Measurements from ENCODE around the gene ZNF302. TPM values are rescaled to one million over a fixed set of nuclear protein-coding genes. Genes with fewer than 3 reads are reported as not detected.
"Not testable (repeated sequence)": the region's sequence is repeated elsewhere in the genome, so short reads cannot be mapped to it uniquely, and the experiment has no call there.

ZNF302 gene
- total RNA-seq, 1 experiment from 2014 or later = 19.5 TPM

GRCh38 chr19:34666958-34667265, 10.6 kb upstream of the ZNF302 start:
- no peaks in the 10 kb centered on the region for H3K9me3 ChIP-seq (ENCODE audit: insufficient read depth, low read depth)
- H3K27ac ChIP-seq = no peak overlapping the region
- BruUV-seq (replicated peaks) = no TSS peak
- H3K4me2 ChIP-seq = peak overlapping the region; percentile 82; the same call in 1 of the 2 replicates
- ChIA-PET POLR2A (ENCODE audit: unreplicated experiment) (no interaction called here), CTCF (no interaction called here)
- H3K9me2 ChIP-seq (ENCODE audit: insufficient read depth) = no peaks in the 10 kb centered on the region
- no peak overlapping the region for H3K4me3 ChIP-seq
- no peaks in the 10 kb centered on the region for H3K27me3 ChIP-seq (ENCODE audit: insufficient read depth, low read depth)
- no peaks in the 10 kb centered on the region for H3K36me3 ChIP-seq (ENCODE audit: low read depth)
- H2AFZ ChIP-seq = no peak overlapping the region
- no peaks in the 10 kb centered on the region for H3K4me1 ChIP-seq (replicated peaks; ENCODE audit: insufficient read depth)
- no peaks in the 10 kb centered on the region for H3F3A ChIP-seq (ENCODE audit: insufficient read depth, low read depth)
- H4K20me1 ChIP-seq (ENCODE audit: insufficient read depth) = no peaks in the 10 kb centered on the region
- no peaks in the 10 kb centered on the region for H3K79me2 ChIP-seq (ENCODE audit: low read depth)
- TF ChIP-seq EZH2 (IDR thresholded peaks at IDR 0.05; ENCODE audit: low read depth) (no peak), CTCF (conservative IDR thresholded peaks at IDR 0.05) (no peak)
- intact Hi-C loops (cut with micrococcal nuclease; ENCODE audit: unreplicated experiment) = no loop called here
- DNase-seq = no peak

GRCh38 chr19:34667349-34668076, 10.0 kb upstream of the ZNF302 start:
- Histone ChIP-seq H3K4me1 (replicated peaks; ENCODE audit: insufficient read depth) (no peaks in the 10 kb centered on the region), H3K36me3 (ENCODE audit: low read depth) (no peaks in the 10 kb centered on the region), H3F3A (ENCODE audit: insufficient read depth, low read depth) (no peaks in the 10 kb centered on the region), H3K27me3 (ENCODE audit: insufficient read depth, low read depth) (no peaks in the 10 kb centered on the region), H3K27ac (no peak overlapping the region), H3K9me3 (ENCODE audit: insufficient read depth, low read depth) (no peaks in the 10 kb centered on the region), H4K20me1 (ENCODE audit: insufficient read depth) (no peaks in the 10 kb centered on the region), H2AFZ (peak overlapping the region; percentile 63), H3K4me2 (peak overlapping the region; percentile 82), H3K4me3 (peak overlapping the region; percentile 56; the same call in 1 of the 2 replicates), H3K79me2 (ENCODE audit: low read depth) (no peaks in the 10 kb centered on the region), H3K9me2 (ENCODE audit: insufficient read depth) (no peaks in the 10 kb centered on the region)
- CTCF ChIA-PET = interaction anchor here (0.6 kb wide), 2 partner anchors 64 to 1294 kb away, joined by 4 to 15 read pairs; partner anchors contain the start of gene CEBPG
- peak in 1 of 2 experiments; percentile 25 for DNase-seq
- intact Hi-C loops (cut with micrococcal nuclease; ENCODE audit: unreplicated experiment) = no loop called here
- TF ChIP-seq EZH2 (IDR thresholded peaks at IDR 0.05; ENCODE audit: low read depth) (no peak), CTCF (conservative IDR thresholded peaks at IDR 0.05) (no peak)
- no TSS peak for BruUV-seq (replicated peaks)
- POLR2A ChIA-PET (ENCODE audit: unreplicated experiment) = interaction anchor here (0.7 kb wide), 1 partner anchor 10 kb away, joined by 6 read pairs; the partner anchor contains the start of gene SCGB2B2

- CTCF ChIA-PET = interaction anchor here (0.6 kb wide), 2 partner anchors 65 to 1294 kb away, joined by 4 to 15 read pairs; partner anchors contain the start of gene CEBPG
- BruUV-seq (replicated peaks) = not testable (repeated sequence)
Observed at GRCh38 chr19:34668077-34668689, 9.3 kb upstream of the ZNF302 start.

GRCh38 chr19:34668690-34669089, 8.8 kb upstream of the ZNF302 start:
- BruUV-seq (replicated peaks); H3K27me3 ChIP-seq (ENCODE audit: insufficient read depth, low read depth); intact Hi-C loops (cut with micrococcal nuclease; ENCODE audit: unreplicated experiment); H2AFZ ChIP-seq; H4K20me1 ChIP-seq (ENCODE audit: insufficient read depth); H3K9me2 ChIP-seq (ENCODE audit: insufficient read depth); H3F3A ChIP-seq (ENCODE audit: insufficient read depth, low read depth); H3K36me3 ChIP-seq (ENCODE audit: low read depth); DNase-seq; H3K79me2 ChIP-seq (ENCODE audit: low read depth); CTCF ChIA-PET; H3K4me1 ChIP-seq (replicated peaks; ENCODE audit: insufficient read depth); H3K27ac ChIP-seq; H3K9me3 ChIP-seq (ENCODE audit: insufficient read depth, low read depth); H3K4me3 ChIP-seq: not testable (repeated sequence)
- POLR2A ChIA-PET (ENCODE audit: unreplicated experiment) = interaction anchor here (0.7 kb wide), 1 partner anchor 321 kb away, joined by 4 read pairs; no protein-coding TSS in a partner anchor
- H3K4me2 ChIP-seq = 0 out of 2 replicates have a peak overlapping the region, but pooled peaks have one; percentile 82

More at GRCh38 chr19:34668077-34668689, 9.3 kb upstream of the ZNF302 start:
- H3K4me3 ChIP-seq = peak overlapping the region; percentile 56; the same call in 1 of the 2 replicates
- H2AFZ ChIP-seq = peak overlapping the region; percentile 63; the same call in 1 of the 2 replicates
- intact Hi-C loops (cut with micrococcal nuclease; ENCODE audit: unreplicated experiment); H3K27ac ChIP-seq; H3K9me3 ChIP-seq (ENCODE audit: insufficient read depth, low read depth); H3K27me3 ChIP-seq (ENCODE audit: insufficient read depth, low read depth); H3K36me3 ChIP-seq (ENCODE audit: low read depth); H3F3A ChIP-seq (ENCODE audit: insufficient read depth, low read depth); H4K20me1 ChIP-seq (ENCODE audit: insufficient read depth); DNase-seq; H3K4me1 ChIP-seq (replicated peaks; ENCODE audit: insufficient read depth); H3K9me2 ChIP-seq (ENCODE audit: insufficient read depth); H3K79me2 ChIP-seq (ENCODE audit: low read depth): not testable (repeated sequence)
- POLR2A ChIA-PET (ENCODE audit: unreplicated experiment) = interaction anchor here (0.7 kb wide), 1 partner anchor 9 kb away, joined by 6 read pairs; the partner anchor contains the start of gene SCGB2B2
- H3K4me2 ChIP-seq = peak overlapping the region; percentile 82
